Activated naive CD8-positive, alpha-beta T cell (primary cell): Measurements from ENCODE around the gene OR5A2.
"Not testable (repeated sequence)": the region's sequence is repeated elsewhere in the genome, so short reads cannot be mapped to it uniquely, and the experiment has no call there.

Experiments
- H3K27ac Mint-ChIP-seq: one replicate; pipeline ENCODE4 v1.8.0; 2021; ENCODE audit warnings: mixed read lengths
- H3K27me3 Mint-ChIP-seq: one replicate; pipeline ENCODE4 v1.8.0; 2021; ENCODE audit warnings: mixed read lengths
- H3K36me3 Mint-ChIP-seq: one replicate; pipeline ENCODE4 v1.8.0; 2021; ENCODE audit warnings: mixed read lengths
- H3K4me1 Mint-ChIP-seq: one replicate; pipeline ENCODE4 v1.8.0; 2021; ENCODE audit warnings: low read depth, mixed read lengths
- H3K4me3 Mint-ChIP-seq: one replicate; pipeline ENCODE4 v1.8.0; 2021; ENCODE audit warnings: mild to moderate bottlenecking, mixed read lengths
- H3K9me3 Mint-ChIP-seq: one replicate; pipeline ENCODE4 v1.8.0; 2021; ENCODE audit warnings: low read depth, mixed read lengths

OR5A2 gene, protein sequence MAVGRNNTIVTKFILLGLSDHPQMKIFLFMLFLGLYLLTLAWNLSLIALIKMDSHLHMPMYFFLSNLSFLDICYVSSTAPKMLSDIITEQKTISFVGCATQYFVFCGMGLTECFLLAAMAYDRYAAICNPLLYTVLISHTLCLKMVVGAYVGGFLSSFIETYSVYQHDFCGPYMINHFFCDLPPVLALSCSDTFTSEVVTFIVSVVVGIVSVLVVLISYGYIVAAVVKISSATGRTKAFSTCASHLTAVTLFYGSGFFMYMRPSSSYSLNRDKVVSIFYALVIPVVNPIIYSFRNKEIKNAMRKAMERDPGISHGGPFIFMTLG

DNA sequence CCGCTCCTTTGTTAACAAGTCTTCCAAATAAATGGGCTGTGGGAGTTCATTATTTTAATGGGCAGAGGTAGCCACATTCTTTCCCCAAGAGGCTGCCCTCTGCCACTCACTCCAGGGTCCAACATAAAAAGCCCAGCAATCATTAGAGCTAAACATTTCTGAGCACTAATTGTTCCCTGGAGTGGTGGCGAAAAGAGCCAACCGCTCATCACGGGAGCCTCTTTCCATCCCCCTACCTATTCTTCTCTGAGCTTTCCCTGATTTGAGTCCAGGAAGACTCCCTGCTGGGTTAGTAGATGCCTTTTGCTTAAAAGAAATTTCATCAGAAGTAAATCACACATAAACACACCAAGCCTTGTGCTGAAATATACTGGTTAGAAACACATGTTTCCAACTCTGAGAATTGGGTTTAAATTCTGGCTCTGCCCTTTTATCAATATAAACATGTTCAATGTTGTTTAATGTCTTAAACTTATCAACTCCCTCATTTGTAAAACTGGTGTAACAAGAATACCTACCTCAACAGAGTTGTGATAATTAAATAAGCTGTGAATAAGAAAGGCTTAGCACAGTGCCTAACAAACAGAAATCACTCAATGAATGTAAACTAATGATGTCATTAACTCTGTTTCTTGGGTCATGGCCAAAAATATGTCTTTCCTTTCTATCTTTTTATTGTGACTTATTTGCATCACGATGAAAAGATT, at the start of gene OR5A2:
Gene OR5A2, minus strand, starts transcription at position 53 of the 707 bp plus-strand sequence. CDS start 3,460 bp downstream, outside the sequence.
- Mint-ChIP-seq H3K27me3 (peaks cover 3% of the 10 kb centered on the region), H3K4me1 (no peaks in the 10 kb centered on the region), H3K4me3 (no peak within 1 kb of the TSS), H3K36me3 (no peaks in the 10 kb centered on the region), H3K27ac (no peak within 1 kb of the TSS), H3K9me3 (no peaks in the 10 kb centered on the region)

DNA sequence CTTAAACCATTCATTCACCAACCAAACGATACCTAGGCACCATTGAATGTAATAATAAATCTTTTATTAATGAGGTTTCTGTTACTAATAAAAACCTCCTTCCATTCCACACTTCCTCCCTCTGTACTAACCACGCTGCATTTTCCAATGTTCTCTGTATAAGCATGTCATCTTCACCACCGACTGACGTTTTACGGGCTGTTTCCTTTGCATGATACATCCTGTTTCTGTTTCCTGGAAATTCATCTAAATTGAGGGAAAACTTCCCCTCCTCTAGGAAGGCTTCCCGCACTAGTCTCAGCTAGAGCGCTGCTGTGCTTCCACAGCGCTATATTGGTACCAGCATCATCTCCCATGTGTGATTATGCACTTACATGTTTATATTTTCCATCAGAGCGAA, 49.0 kb upstream of the OR5A2 start:
- Mint-ChIP-seq H3K36me3 (no peaks in the 10 kb centered on the region), H3K27ac (no peak overlapping the region), H3K27me3 (peaks cover 10% of the 10 kb centered on the region), H3K4me1 (no peaks in the 10 kb centered on the region), H3K4me3 (no peak overlapping the region), H3K9me3 (no peaks in the 10 kb centered on the region)

DNA sequence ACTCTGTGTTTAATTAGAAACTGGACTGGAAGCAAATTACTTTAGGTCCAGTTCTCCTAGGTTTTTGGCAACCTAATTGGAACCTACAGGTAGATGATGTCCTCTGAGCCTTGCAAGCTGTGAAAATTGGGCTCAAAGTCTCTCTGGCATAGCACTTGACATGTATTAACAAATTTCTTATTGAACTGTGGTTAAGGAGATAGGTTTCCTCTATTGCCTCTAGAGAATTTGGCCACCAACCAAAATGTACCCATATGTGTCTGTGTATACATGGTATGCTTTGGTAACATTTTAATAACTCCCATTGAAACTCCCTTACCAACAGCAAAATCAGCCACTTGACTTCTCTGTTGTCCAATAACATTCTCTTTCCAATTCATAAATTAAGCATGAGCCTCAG, 46.8 kb upstream of the OR5A2 start, which contains the start of gene OR4D10:
Gene OR4D10, plus strand, starts transcription at position 301 of the 400 bp plus-strand sequence. CDS start 4,115 bp downstream, outside the sequence.
- H3K27ac Mint-ChIP-seq, result no peak within 1 kb of the TSS
- no peaks in the 10 kb centered on the region for H3K36me3 Mint-ChIP-seq
- H3K4me1 Mint-ChIP-seq, result no peaks in the 10 kb centered on the region
- H3K4me3 Mint-ChIP-seq, result no peak within 1 kb of the TSS
- peaks cover 12% of the 10 kb centered on the region for H3K27me3 Mint-ChIP-seq
- no peaks in the 10 kb centered on the region for H3K9me3 Mint-ChIP-seq

DNA sequence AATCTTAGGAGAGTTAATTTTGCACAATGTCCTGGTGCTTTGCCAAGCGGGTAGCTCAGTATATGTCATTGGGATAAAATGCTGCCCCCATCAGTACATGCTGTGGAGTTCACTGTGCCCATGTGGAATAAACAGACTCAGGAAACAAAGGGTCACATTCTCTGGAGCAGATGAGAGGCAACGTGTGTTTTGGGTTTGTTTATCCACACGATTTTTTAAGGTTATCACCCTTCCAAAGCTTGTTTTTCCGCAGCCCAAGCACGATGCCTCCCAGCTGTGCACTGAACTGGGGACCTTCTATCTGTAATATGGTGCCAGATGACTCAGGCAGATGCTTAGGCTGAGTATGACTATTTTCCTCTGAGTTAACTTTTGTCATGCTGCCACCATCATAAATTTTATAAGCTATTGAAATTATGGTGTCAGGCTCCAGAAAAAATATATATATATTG, 37.0 kb upstream of the OR5A2 start:
- no peak overlapping the region for H3K27ac Mint-ChIP-seq
- no peaks in the 10 kb centered on the region for H3K9me3 Mint-ChIP-seq
- peaks cover 20% of the 10 kb centered on the region for H3K27me3 Mint-ChIP-seq
- no peaks in the 10 kb centered on the region for H3K36me3 Mint-ChIP-seq
- no peak overlapping the region for H3K4me3 Mint-ChIP-seq
- no peaks in the 10 kb centered on the region for H3K4me1 Mint-ChIP-seq

DNA sequence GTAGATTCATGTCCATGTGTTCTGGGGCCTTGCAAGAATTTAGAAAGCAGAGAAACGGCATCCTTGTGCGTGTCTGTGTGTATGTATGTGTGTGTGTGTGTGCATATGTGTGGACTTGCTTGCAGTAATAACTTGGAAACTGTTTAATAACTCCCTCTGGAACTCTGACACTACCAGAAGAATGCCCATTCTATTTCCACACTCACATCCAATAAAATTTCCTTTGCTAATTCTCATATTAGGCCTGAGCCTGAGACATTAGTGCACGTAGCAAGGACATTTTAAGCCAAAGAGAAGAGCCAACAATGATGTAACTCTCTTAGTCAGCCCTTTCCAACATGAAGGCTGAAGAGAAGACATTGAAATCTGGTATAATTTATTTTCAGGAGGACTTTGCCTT, 33.7 kb upstream of the OR5A2 start:
- H3K4me1 Mint-ChIP-seq, result no peaks in the 10 kb centered on the region

DNA sequence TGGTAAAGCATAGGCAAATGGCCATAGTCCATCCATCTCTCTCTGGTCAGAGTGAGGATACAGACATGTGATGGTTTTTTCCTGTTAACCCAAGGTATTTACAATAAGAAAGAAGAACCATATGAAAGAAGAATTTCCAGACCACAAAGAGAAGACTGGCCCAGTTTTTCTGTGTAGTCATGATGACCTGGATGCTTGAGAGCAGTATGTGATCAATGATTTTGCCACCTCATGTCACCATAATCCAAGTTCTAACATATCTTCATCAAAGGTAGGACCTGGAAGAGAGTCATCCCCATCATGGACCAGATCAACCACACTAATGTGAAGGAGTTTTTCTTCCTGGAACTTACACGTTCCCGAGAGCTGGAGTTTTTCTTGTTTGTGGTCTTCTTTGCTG, 30.4 kb upstream of the OR5A2 start, which contains the start of gene OR4D6:
Gene OR4D6, plus strand, starts transcription at position 301 of the 400 bp plus-strand sequence. Its CDS starts 0 bp downstream, at position 301.
- no peak within 1 kb of the TSS for H3K27ac Mint-ChIP-seq

More for the DNA sequence above, 33.7 kb upstream of the OR5A2 start:
- H3K27me3 Mint-ChIP-seq, result peaks cover 17% of the 10 kb centered on the region
- no peaks in the 10 kb centered on the region for H3K9me3 Mint-ChIP-seq
- no peak overlapping the region for H3K4me3 Mint-ChIP-seq
- H3K36me3 Mint-ChIP-seq, result no peaks in the 10 kb centered on the region
- no peak overlapping the region for H3K27ac Mint-ChIP-seq

DNA sequence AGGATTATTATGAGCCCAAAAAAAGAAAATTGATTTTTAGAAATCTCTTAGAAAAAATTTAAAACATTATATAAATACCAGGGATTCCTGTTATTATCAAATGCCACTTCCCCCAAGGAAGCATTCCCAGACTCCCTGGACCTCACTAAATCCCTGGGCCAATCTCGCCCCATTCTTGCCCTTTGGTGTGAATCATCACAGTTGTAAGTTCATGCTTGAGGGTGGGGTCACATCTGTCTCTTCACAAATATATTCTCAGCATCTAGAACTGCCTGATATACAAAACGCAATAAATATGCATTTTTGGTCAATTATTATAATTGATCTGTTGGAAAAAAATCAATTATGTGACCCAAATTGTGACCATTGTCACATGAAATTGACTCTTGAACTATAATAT, 22.3 kb upstream of the OR5A2 start:
- H3K4me3 Mint-ChIP-seq, result no peak overlapping the region
- no peaks in the 10 kb centered on the region for H3K4me1 Mint-ChIP-seq
- peaks cover 3% of the 10 kb centered on the region for H3K27me3 Mint-ChIP-seq
- H3K27ac Mint-ChIP-seq, result no peak overlapping the region
- H3K9me3 Mint-ChIP-seq, result no peaks in the 10 kb centered on the region
- no peaks in the 10 kb centered on the region for H3K36me3 Mint-ChIP-seq

More for the DNA sequence above, 30.4 kb upstream of the OR5A2 start, which contains the start of gene OR4D6:
- H3K4me1 Mint-ChIP-seq, result no peaks in the 10 kb centered on the region
- no peaks in the 10 kb centered on the region for H3K9me3 Mint-ChIP-seq
- peaks cover 12% of the 10 kb centered on the region for H3K27me3 Mint-ChIP-seq
- H3K36me3 Mint-ChIP-seq, result no peaks in the 10 kb centered on the region
- H3K4me3 Mint-ChIP-seq, result no peak within 1 kb of the TSS

DNA sequence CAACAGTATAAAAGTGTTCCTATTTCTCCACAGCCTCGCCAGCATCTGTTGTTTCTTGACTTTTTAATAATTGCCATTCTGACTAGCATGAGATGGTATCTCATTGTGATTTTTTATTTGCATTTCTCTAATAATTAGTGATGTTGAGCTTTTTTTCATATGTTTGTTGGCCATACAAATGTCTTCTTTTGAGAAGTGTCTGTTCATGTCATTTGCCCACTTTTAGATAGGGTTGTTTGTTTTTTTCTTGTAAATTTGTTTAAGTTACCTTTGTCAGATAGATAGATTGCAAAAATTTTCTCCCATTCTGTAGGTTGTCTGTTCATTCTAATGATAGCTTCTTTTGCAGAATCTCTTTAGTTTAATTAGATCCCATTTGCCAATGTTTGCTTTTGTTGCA, 19.4 kb upstream of the OR5A2 start:
- H3K4me3 Mint-ChIP-seq, H3K27ac Mint-ChIP-seq, H3K4me1 Mint-ChIP-seq, H3K36me3 Mint-ChIP-seq, H3K27me3 Mint-ChIP-seq, H3K9me3 Mint-ChIP-seq: not testable (repeated sequence)

DNA sequence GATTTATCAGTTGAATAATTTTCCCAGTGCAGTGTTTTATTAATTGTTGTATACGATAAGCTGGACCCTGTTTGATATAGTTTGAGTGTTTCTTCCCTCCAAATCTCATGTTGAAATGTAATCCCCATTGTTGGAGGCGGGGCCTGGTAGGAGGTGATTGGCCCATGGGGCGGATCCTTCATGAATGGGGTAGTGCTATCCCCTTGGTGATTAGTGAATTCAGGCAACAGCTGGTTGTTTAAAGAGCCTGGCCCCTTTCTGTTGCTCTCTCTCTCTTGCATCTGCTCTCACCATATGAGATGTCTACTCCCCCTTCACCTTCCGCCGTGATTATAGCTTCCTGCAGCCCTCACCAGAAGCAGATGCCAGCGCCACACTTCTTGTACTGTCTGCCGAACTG, 11.6 kb upstream of the OR5A2 start:
- no peaks in the 10 kb centered on the region for H3K4me1 Mint-ChIP-seq
- no peaks in the 10 kb centered on the region for H3K9me3 Mint-ChIP-seq
- H3K36me3 Mint-ChIP-seq, result no peaks in the 10 kb centered on the region
- no peak overlapping the region for H3K4me3 Mint-ChIP-seq
- H3K27ac Mint-ChIP-seq, result no peak overlapping the region
- peaks cover 4% of the 10 kb centered on the region for H3K27me3 Mint-ChIP-seq

DNA sequence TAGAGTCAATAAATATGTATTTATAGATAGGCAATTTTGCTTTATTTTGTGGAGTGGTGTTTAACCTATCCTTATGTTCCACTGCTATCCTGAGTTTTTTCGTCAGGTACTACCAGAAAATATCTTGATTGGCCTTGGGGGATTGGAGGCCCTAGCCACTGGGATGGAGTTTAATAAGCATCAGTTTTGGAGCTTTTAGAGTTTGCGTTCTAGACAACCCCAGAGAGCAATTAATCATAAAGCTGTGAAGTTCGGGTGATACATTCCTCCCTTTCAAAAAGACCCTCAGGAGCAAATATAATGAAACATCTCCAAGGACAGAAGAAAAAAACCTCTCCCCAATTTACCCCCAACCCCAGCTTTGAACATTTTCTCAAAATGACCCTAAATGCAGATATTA, 10.0 kb upstream of the OR5A2 start, which contains the start of gene OR5A1:
Gene OR5A1, plus strand, starts transcription at position 301 of the 400 bp plus-strand sequence. CDS start 6,700 bp downstream, outside the sequence.
- H3K36me3 Mint-ChIP-seq, result no peaks in the 10 kb centered on the region
- H3K27me3 Mint-ChIP-seq, result peaks cover 6% of the 10 kb centered on the region
- H3K9me3 Mint-ChIP-seq, result no peaks in the 10 kb centered on the region
- H3K4me1 Mint-ChIP-seq, result no peaks in the 10 kb centered on the region
- no peak within 1 kb of the TSS for H3K27ac Mint-ChIP-seq
- no peak within 1 kb of the TSS for H3K4me3 Mint-ChIP-seq

DNA sequence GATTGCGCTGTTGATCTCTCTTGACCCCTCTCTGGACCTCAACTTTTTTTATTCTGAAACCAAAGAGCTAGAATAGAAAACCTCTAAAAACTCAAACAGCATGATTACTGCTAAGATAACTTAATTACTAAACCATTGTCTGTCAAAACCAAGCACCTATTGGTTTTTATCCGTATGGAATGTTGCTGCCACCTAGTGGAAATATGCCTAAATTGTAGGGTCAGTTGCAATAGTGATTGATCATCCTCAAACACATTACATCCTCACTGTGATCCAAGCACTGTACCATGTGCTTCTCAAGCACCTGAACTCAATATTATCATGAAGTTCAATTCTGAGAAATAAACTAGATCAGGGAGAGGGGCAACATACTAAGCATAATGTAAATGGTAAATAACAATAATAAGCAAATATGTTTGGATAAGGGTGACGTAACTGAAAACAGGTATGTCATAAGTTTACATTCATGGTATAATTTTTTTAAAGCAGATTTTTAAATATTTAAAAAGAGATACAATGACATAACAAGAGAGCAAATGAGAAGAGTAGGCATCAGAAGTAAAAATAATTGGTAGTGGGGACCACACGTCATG, 3.8 kb upstream of the OR5A2 start:
- H3K9me3 Mint-ChIP-seq, result no peaks in the 10 kb centered on the region
- no peak overlapping the region for H3K27ac Mint-ChIP-seq
- peaks cover 9% of the 10 kb centered on the region for H3K27me3 Mint-ChIP-seq
- no peaks in the 10 kb centered on the region for H3K36me3 Mint-ChIP-seq
- no peaks in the 10 kb centered on the region for H3K4me1 Mint-ChIP-seq
- no peak overlapping the region for H3K4me3 Mint-ChIP-seq

DNA sequence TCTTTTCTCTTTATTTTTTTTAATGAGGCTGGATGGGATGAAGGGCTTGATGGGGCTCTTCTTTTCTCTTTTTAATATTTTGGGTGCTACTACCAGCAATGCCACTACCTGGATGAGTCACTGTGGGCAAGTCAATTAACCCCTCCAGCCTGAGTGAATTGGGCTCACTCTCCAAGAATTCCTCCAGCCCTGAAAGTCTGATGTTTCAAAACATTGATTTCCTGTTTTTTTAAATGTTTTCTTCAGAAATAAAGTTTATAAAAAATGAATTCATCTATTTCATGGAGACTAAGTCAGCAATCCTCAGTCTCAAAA, 812 bp upstream of the OR5A2 start:
- Mint-ChIP-seq H3K9me3 (no peaks in the 10 kb centered on the region), H3K27ac (no peak overlapping the region), H3K36me3 (no peaks in the 10 kb centered on the region), H3K4me3 (no peak overlapping the region), H3K4me1 (no peaks in the 10 kb centered on the region), H3K27me3 (peaks cover 7% of the 10 kb centered on the region)

DNA sequence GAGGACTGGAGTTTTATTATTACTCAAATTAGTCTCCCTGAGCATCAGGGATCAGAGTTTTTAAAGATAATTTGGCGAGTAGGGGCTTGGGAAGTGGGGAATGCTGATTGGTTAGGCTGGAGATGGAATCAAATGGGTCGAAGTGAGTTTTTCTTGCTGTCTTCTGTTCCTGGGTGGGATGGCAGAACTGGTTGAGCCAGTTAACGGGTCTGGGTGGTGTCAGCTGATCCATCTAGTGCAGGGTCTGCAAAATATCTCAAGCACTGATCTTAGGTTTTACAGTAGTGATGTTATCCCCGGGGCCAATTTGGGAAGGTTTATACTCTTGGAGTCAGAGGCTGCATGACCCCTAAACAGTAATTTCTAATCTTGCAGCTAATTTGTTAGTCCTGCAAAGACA, 1.1 kb downstream of the OR5A2 start:
- no peaks in the 10 kb centered on the region for H3K9me3 Mint-ChIP-seq
- H3K27me3 Mint-ChIP-seq, result peaks cover 3% of the 10 kb centered on the region
- no peak overlapping the region for H3K27ac Mint-ChIP-seq
- H3K4me1 Mint-ChIP-seq, result no peaks in the 10 kb centered on the region
- no peak overlapping the region for H3K4me3 Mint-ChIP-seq
- H3K36me3 Mint-ChIP-seq, result no peaks in the 10 kb centered on the region

DNA sequence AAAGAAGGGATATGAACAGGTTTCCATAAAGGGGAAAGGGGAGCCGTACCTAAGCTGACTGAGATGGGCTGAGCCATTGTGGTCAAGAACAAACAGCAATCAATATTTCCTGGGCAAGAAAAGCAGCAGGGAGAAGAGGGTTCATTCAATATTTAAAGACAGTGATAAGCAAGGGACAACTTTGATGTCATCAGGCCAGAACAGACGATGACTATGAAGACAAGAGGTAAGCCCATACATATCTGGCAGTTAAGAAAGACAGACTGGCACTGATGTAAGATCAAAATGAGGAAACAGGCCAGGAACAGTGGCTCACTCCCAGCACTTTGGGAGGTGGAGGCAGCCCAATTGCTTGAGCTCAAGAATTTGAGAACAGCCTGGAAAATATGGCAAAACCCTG, 2.4 kb downstream of the OR5A2 start:
- Mint-ChIP-seq H3K4me3 (no peak overlapping the region), H3K27ac (no peak overlapping the region), H3K9me3 (no peaks in the 10 kb centered on the region), H3K4me1 (no peaks in the 10 kb centered on the region), H3K27me3 (peaks cover 2% of the 10 kb centered on the region), H3K36me3 (no peaks in the 10 kb centered on the region)

DNA sequence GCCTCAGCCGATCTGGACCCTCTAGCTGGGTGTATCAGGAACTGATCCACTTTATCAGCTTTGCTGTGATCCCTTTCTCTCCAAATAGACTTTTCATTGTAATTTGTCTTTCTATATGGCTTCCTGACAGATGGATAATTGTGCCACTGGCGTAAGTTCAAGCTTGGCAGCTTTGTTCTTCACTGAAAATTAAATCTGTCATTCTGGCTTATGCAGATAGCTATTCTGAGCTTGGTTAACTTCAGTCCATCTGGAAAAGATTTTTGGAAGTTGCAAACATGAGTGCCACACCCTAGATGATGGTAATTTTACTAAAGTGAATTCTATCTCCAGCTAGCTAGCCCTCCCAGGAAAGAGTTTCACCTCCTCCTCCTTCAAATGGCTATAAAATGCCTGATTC, 8.1 kb downstream of the OR5A2 start:
- H3K4me1 Mint-ChIP-seq, result peaks cover 21% of the 10 kb centered on the region

More for the DNA sequence above, 8.1 kb downstream of the OR5A2 start:
- Mint-ChIP-seq H3K36me3 (no peaks in the 10 kb centered on the region), H3K9me3 (no peaks in the 10 kb centered on the region), H3K27me3 (peaks cover 11% of the 10 kb centered on the region), H3K27ac (no peak overlapping the region), H3K4me3 (no peak overlapping the region)
